GM18873 (cell line): ENCODE data around the gene RGS18.
"Not testable (repeated sequence)": the region's sequence is repeated elsewhere in the genome, so short reads cannot be mapped to it uniquely, and the experiment has no call there.

Experiments
- ATAC-seq: cut with Tn5 transposase; IDR thresholded peaks from one replicate; pipeline ENCODE4 v1.9.1; 2021; ENCODE audit warnings: mild to moderate bottlenecking, moderate library complexity, moderate number of reproducible peaks; ENCODE audit not compliant: unreplicated experiment, low FRiP score

RGS18 gene

GRCh38 chr1:192158181-192158580, at the start of gene RGS18:
Gene RGS18 (plus strand): TSS chr1:192158462. CDS start chr1:192158638, 176 bp downstream.
- peak; percentile 72 for ATAC-seq

- no peak for ATAC-seq
Observed at GRCh38 chr1:192109576-192109975, 48.7 kb upstream of the RGS18 start.

GRCh38 chr1:192115000-192115399, 43.3 kb upstream of the RGS18 start:
- ATAC-seq: no peak

- no peak for ATAC-seq
Observed at GRCh38 chr1:192118881-192119405, 39.3 kb upstream of the RGS18 start.

- ATAC-seq: no peak
Observed at GRCh38 chr1:192119701-192120100, 38.6 kb upstream of the RGS18 start.

- no peak for ATAC-seq
Observed at GRCh38 chr1:192122668-192123067, 35.6 kb upstream of the RGS18 start.

- no peak for ATAC-seq
Observed at GRCh38 chr1:192123212-192123611, 35.0 kb upstream of the RGS18 start.

- no peak for ATAC-seq
Observed at GRCh38 chr1:192126030-192126619, 32.1 kb upstream of the RGS18 start.

GRCh38 chr1:192130175-192130574, 28.1 kb upstream of the RGS18 start:
- ATAC-seq: no peak

- not testable (repeated sequence) for ATAC-seq
Observed at GRCh38 chr1:192130865-192131264, 27.4 kb upstream of the RGS18 start.

GRCh38 chr1:192131914-192132313, 26.3 kb upstream of the RGS18 start:
- no peak for ATAC-seq

GRCh38 chr1:192133350-192133926, 24.8 kb upstream of the RGS18 start:
- ATAC-seq: no peak

GRCh38 chr1:192140382-192140781, 17.9 kb upstream of the RGS18 start:
- ATAC-seq: no peak

GRCh38 chr1:192147221-192147620, 11.0 kb upstream of the RGS18 start:
- no peak for ATAC-seq

GRCh38 chr1:192147696-192148095, 10.6 kb upstream of the RGS18 start:
- ATAC-seq: no peak

- no peak for ATAC-seq
Observed at GRCh38 chr1:192151176-192151575, 7.1 kb upstream of the RGS18 start.

GRCh38 chr1:192153276-192153675, 5.0 kb upstream of the RGS18 start:
- ATAC-seq: no peak

GRCh38 chr1:192157067-192157466, 1.2 kb upstream of the RGS18 start:
- ATAC-seq: no peak

- no peak for ATAC-seq
Observed at GRCh38 chr1:192159014-192159413, 752 bp downstream of the RGS18 start.

- no peak for ATAC-seq
Observed at GRCh38 chr1:192159781-192160180, 1.5 kb downstream of the RGS18 start.

GRCh38 chr1:192160196-192160595, 1.9 kb downstream of the RGS18 start:
- no peak for ATAC-seq

- ATAC-seq: no peak
Observed at GRCh38 chr1:192161976-192162375, 3.7 kb downstream of the RGS18 start.
